Measurements from ENCODE around the gene LY86.

DNA sequence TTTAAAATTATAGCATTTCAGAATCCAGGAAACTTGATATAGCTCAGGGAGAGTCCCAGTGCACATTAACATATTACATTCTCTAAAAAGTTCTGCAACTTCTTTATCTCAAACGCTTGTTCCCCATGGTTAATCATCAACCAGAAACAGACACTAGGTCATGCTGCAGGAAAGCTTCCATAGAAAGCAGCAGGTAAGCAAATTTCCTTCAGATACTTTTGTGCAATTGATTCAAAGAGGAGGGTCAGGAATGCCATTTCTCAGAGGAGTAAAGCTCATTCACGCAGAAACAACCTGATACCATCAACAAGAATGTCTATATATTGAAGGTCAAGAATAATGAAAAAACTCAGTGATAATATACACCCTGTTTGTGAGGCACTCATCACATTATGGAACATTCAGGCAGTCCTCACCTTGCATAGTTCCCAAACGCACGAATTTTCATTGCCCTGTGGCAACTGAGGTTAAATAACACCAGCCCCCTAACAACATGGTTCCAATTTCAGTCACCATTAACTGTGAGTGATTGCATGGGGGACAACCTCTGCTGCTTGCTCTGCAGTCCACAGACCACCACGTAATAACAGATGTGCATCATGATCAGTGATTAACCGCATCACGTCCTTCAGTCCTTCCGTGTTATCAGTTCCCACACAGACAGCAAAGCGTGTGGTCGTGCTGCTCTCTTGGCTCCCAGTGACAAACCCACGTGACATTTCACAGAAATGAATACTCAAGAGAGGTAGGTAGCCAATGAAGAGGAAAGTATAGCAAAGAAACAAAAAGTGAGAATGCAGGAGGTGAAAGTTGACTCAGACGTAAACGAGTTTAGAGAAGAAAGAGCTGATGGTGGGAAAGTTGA lies 95.7 kb downstream of the LY86 start:
- TF ChIP-seq POLR2A (IDR thresholded peaks at IDR 0.05), result no peak
- TF ChIP-seq, protein P1, sequence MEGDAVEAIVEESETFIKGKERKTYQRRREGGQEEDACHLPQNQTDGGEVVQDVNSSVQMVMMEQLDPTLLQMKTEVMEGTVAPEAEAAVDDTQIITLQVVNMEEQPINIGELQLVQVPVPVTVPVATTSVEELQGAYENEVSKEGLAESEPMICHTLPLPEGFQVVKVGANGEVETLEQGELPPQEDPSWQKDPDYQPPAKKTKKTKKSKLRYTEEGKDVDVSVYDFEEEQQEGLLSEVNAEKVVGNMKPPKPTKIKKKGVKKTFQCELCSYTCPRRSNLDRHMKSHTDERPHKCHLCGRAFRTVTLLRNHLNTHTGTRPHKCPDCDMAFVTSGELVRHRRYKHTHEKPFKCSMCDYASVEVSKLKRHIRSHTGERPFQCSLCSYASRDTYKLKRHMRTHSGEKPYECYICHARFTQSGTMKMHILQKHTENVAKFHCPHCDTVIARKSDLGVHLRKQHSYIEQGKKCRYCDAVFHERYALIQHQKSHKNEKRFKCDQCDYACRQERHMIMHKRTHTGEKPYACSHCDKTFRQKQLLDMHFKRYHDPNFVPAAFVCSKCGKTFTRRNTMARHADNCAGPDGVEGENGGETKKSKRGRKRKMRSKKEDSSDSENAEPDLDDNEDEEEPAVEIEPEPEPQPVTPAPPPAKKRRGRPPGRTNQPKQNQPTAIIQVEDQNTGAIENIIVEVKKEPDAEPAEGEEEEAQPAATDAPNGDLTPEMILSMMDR (IDR thresholded peaks at IDR 0.05), result no peak

Data from thyroid gland (tissue), 4 donors.